Left colon (tissue), 2 donors: ENCODE results near the gene MUSK. TPM values are rescaled to one million over a fixed set of nuclear protein-coding genes. Genes with fewer than 3 reads are reported as not detected.
"Not testable (repeated sequence)": the region's sequence is repeated elsewhere in the genome, so short reads cannot be mapped to it uniquely, and the experiment has no call there.

Experiments
- ATAC-seq: fragments of 200-7000 bp; cut with Tn5 transposase; one replicate; pipeline ENCODE4 v1.9.1; 2020; ENCODE audit warnings: mild to moderate bottlenecking, moderate library complexity
- DNase-seq, 2 donors: peaks; one replicate each; pipeline ENCODE4 v3.0.0-alpha.2; 2020
- intact Hi-C, 2 donors: fragments of 100-400 bp; cut with DNase I in 1 of 2; cut with micrococcal nuclease in 1 of 2; formaldehyde crosslinking; loops; one replicate each; pipeline versions ENCODE4 v1.11.2 to v1.14.0; 2022; cut with DNase I, micrococcal nuclease
- total RNA-seq, 2 donors: library from RNA; stranded (reverse); fragmentation: NEBNext Ultra II Directional; extraction: Animal tissue kit (Norgen Biotek cat#: 25700); gene quantifications; one replicate each; pipeline ENCODE4 v1.2.1, GENCODE V29; 2021
- donor health status: DM: no; HTN: no; CAD: no.
- donor health status: DM: yes; HTN: yes; CAD: no.

Gene MUSK
- total RNA-seq, 2 donors from 2014 or later, result 2.4 to 3.5 TPM

- ATAC-seq (no peak), DNase-seq (no peak)
- intact Hi-C loops, result no loop called here
Observed at GRCh38 chr9:110687497-110687896, 18.9 kb downstream of the MUSK start.

- intact Hi-C loops, result no loop called here
- ATAC-seq, result no peak
- no peak for DNase-seq
Observed at GRCh38 chr9:110688329-110688728, 19.7 kb downstream of the MUSK start.

GRCh38 chr9:110691002-110691549, 22.5 kb downstream of the MUSK start:
- intact Hi-C loops, result no loop called here
- DNase-seq (no peak), ATAC-seq (no peak)

- ATAC-seq, intact Hi-C loops, DNase-seq: not testable (repeated sequence)
Observed at GRCh38 chr9:110695846-110696245, 27.3 kb downstream of the MUSK start.

GRCh38 chr9:110700953-110701352, 32.4 kb downstream of the MUSK start:
- ATAC-seq, result no peak

GRCh38 chr9:110703669-110704068, 35.1 kb downstream of the MUSK start:
- intact Hi-C loops, result no loop called here
- no peak for DNase-seq
- no peak for ATAC-seq

More at GRCh38 chr9:110700953-110701352, 32.4 kb downstream of the MUSK start:
- no peak for DNase-seq
- intact Hi-C loops, result no loop called here

GRCh38 chr9:110707419-110707818, 38.8 kb downstream of the MUSK start:
- no peak for ATAC-seq
- no peak for DNase-seq
- intact Hi-C loops, result no loop called here

- ATAC-seq (no peak), DNase-seq (no peak)
- intact Hi-C loops, result no loop called here
Observed at GRCh38 chr9:110710420-110710819, 41.8 kb downstream of the MUSK start.

- intact Hi-C loops, result no loop called here
- DNase-seq, result no peak
- no peak for ATAC-seq
Observed at GRCh38 chr9:110712955-110713354, 44.4 kb downstream of the MUSK start.

- intact Hi-C loops, result no loop called here
- DNase-seq (no peak), ATAC-seq (no peak)
Observed at GRCh38 chr9:110714314-110714713, 45.7 kb downstream of the MUSK start.

GRCh38 chr9:110728058-110728457, 59.5 kb downstream of the MUSK start:
- DNase-seq (no peak), ATAC-seq (no peak)
- intact Hi-C loops, result no loop called here

GRCh38 chr9:110729641-110730040, 61.0 kb downstream of the MUSK start:
- no peak for DNase-seq
- intact Hi-C loops, result no loop called here
- no peak for ATAC-seq

- DNase-seq (no peak), ATAC-seq (no peak)
- intact Hi-C loops, result no loop called here
Observed at GRCh38 chr9:110731437-110732028, 62.9 kb downstream of the MUSK start.

GRCh38 chr9:110738982-110739381, 70.4 kb downstream of the MUSK start:
- no peak for DNase-seq
- no peak for ATAC-seq
- intact Hi-C loops, result no loop called here

GRCh38 chr9:110742741-110743371, 74.3 kb downstream of the MUSK start:
- intact Hi-C loops, result no loop called here
- DNase-seq, result no peak
- no peak for ATAC-seq

- intact Hi-C loops, result no loop called here
- ATAC-seq, result no peak
- no peak for DNase-seq
Observed at GRCh38 chr9:110744715-110745384, 76.3 kb downstream of the MUSK start.

GRCh38 chr9:110745676-110746075, 77.1 kb downstream of the MUSK start:
- no peak for DNase-seq
- no peak for ATAC-seq
- intact Hi-C loops, result no loop called here

GRCh38 chr9:110746211-110746930, 77.8 kb downstream of the MUSK start:
- ATAC-seq, result no peak
- DNase-seq, result no peak
- intact Hi-C loops, result no loop called here

- no peak for DNase-seq
- intact Hi-C loops, result no loop called here
- no peak for ATAC-seq
Observed at GRCh38 chr9:110748251-110748893, 79.8 kb downstream of the MUSK start.
